ENCODE results near the gene PARD3.

- TF ChIP-seq CTCF (IDR thresholded peaks at IDR 0.05) (peak in 1 of 5 experiments; percentile 2), POLR2A (IDR thresholded peaks at IDR 0.05) (no peak), EP300 (IDR thresholded peaks at IDR 0.05) (no peak)
Observed at GRCh38 chr10:34817054-34817453, 2.0 kb upstream of the PARD3 start.
